Stimulated activated CD8-positive, alpha-beta memory T cell treated with anti-CD3 and anti-CD28 coated beads, Interleukin-15, amount 100 ng/mL, for 24 hours (primary cell): ENCODE results near the gene PLA2G12A.

Experiments used
- DNase-seq: peaks from one replicate; pipeline ENCODE4 v3.0.0-alpha.2; 2020; ENCODE audit warnings: low read depth

Gene PLA2G12A

DNA sequence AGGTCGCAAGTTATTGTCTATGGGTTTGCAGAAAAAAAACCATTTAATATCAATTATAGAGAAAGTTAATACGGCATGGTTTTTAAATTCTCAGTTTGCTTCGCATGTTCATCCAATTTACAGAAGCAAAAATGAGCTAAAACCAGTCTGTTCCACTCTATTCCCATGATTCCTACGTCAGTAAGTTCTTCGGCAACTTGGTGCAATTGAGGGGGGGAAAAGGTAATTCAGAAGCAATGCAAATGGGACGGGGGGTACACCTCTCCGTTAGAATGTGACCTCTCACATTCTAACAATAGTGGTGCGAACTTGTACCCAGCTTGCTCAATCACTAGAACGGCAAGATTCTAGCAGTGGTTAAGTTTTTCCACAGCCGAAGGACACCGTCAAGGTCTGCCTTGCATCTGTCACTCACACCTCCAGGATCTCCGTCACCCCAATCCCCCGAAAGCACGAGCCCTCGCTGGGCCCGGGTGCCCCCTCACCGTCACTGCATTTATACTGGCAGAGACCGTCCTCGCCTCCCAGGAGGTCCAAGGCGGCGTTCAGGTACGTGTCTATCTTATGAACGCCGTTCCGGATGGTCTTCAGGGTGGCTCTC is 653 bp downstream of the PLA2G12A start:
- no peak for DNase-seq

DNA sequence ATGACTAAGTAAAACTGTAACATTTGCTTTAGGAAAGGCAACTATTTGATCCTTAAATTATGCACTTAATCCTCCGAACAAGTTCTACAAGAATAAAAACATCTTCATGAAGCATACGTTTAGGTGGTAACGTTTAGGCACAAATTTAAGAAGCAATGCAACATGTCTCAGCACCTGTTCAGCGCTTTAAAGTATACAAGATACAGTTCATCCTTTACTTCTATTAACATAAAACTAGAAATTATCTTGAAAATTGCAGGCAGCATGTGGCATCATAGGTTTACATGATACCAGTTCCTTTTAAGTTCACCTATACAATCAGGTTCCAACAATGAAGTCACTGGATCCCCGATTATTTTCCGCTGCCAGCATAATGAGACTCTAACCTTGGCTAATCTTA is 1.5 kb downstream of the PLA2G12A start:
- no peak for DNase-seq

DNA sequence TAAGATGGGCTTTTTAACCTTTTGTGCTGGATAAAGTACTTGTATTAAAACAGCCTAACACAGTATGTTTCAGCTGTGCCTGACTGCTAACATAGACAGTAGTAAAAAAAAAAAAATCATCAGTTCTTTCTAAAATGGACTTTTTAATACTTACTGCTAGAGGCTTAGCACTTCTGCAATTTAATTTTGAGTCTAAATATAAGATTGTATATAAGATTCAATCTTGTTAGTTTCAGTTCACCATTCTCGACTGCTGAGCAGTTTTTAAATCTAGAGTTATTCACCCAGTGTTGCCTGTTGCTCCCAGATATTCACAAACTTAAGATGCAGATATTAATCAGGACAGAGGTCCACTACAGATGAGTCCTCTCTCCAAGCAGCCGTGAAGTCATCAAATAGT is 6.8 kb downstream of the PLA2G12A start:
- no peak for DNase-seq

DNA sequence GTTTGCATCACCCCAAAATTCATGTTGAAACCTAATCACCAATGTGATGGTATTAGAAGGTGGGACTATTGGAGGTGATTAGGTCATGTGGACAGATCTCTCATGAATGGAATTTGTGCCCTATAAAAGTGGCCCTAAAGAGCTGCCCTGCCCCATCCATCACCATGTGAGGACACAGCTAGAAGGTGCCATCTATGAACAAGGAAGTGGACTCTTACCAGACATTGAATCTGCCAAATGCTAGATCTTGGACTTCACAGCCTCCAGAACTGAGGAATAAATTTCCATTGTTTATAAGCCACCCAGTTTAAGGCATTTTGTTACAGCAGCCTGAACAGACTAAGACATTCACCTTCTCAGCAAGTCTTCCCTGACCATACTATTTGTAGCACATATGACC is 7.5 kb downstream of the PLA2G12A start:
- DNase-seq, result no peak

DNA sequence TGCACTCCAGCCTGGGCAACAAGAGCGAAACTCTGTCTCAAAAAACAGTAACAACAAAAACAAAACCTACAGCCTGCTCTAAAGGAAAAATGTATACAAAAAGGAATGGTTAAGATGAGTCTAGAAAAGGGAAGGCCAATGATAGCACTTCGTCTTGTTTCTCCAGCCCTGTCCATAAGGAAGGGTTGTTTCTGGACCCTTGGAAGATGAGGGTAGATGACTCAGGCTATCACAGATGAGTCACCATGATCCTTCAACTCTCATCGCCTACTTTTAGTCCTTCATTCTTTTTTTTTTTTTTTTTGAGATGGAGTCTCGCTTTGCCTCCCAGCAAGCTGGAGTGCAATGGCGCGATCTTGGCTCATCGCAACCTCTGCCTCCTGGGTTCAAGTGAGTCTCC is 8.8 kb downstream of the PLA2G12A start:
- no peak for DNase-seq

DNA sequence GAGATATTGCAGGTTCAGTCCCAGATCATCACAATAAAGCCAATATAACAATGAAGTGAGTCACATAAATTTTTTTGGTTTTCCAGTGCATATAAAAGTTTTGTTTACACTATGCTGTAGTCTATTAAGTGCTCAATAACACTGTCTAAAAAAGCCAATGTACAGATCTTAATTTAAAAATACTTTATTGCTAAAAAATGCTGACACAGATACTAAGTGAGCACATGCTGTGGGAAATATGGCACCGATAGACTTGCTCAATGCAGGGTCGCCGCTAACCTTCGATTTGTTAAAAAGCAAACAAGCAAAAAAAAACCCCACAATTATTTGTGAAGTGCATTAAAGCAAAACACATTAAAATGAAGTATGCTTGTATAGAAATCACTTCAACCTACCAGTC is 10.3 kb downstream of the PLA2G12A start:
- DNase-seq, result no peak

DNA sequence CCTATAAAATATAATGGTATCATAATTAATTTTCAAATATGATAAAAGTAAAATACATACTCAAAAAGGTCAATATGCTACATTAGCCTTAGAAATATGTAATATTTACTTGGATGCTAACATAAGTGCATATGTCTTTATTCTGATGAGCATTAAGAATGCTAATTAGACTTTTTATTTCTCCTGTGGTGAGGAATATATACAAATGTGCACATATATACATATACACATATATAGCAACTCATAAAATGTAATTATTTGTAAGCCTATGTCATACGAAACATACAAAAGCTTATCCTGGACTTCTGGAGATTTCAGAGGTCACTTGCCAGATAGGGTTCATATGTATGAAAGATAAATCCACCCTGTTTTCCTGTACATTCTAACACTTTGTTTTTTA is 11.1 kb downstream of the PLA2G12A start:
- no peak for DNase-seq

DNA sequence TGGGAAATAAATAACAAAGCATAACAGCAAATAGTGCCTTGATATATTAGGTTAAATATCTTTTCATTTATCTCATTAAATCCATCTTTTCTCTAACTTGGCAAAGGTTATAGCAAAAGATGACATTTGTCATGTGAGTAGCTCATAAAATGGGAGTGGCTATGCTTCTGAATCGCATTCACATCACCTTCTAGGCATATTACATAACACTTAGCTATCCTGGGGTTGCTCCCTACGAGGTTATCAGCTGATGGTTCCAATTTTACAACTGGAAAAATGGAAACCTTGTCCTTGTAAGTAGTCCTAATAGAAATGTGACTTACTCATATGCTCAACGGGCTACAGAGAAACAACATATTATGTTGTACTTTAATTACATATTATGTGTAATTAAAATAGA is 16.4 kb downstream of the PLA2G12A start:
- no peak for DNase-seq

DNA sequence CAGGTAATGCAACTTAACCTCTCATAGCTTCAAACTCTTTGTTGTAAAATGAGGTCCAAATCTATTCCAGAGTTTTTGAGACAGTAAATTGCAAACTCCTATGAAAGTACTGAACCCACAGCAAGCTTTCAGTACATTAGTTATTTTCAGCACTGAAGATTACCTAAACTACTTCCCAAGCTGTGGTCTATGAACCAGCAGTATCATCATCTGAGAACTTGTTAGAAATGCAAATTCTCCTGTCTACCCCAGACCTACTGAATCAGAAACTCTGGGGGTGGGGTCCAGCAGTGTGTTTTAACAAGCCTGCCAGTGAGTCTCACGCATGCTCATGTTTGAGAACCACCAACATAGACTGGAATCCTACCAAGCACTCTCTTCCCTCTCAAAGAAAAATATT is 20.9 kb downstream of the PLA2G12A start:
- DNase-seq, result no peak

DNA sequence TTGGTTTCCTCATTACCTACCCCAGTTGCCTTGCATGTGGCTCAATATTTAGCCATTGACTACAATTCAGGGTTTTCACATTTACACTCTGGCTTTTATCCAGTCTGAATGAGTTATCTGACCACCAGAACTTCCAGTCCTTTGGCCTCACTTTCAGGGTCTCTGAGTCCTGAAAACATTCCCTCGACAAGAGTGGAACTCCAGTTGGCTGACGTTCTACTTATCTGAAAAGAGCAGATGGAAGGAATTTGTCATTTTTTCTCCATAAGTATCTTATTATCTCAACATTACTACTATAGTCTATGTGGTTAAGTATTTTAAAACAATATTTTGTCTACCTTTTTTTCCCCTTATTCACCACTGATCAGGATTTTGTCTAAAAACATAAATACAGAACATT is 21.4 kb downstream of the PLA2G12A start:
- no peak for DNase-seq

DNA sequence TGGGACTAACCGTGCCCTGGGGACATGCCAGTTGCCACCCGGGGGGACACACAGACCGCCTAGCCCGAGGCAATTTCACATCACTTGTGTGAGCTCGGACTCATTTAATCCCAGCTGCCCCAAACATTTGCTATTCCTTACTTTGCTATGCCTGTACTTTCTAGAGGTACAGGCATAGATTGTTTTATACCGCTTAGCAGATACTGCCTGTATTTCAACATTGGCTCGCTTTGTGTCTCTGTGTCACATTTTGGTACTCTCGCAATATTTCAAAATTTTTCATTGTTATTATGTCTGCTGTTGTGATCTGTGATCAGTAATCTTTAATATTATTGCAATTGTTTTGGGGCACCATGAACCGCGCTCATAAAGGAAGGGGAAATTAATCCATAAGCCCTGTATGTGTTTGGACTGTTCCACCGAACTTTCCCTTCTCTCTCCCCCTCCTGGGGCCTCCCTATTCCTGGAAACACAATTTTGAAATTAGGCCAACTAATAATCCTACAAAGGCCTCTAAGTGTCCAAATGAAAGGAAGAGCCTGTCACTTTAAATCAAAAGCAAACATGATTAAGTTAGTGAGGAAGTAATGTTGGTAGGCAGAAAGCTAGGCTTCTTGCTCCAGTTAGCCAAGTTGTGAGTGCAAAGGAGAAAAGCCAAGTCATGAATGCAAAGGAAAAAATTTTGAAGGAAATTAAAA is 26.1 kb downstream of the PLA2G12A start:
- DNase-seq, result no peak

DNA sequence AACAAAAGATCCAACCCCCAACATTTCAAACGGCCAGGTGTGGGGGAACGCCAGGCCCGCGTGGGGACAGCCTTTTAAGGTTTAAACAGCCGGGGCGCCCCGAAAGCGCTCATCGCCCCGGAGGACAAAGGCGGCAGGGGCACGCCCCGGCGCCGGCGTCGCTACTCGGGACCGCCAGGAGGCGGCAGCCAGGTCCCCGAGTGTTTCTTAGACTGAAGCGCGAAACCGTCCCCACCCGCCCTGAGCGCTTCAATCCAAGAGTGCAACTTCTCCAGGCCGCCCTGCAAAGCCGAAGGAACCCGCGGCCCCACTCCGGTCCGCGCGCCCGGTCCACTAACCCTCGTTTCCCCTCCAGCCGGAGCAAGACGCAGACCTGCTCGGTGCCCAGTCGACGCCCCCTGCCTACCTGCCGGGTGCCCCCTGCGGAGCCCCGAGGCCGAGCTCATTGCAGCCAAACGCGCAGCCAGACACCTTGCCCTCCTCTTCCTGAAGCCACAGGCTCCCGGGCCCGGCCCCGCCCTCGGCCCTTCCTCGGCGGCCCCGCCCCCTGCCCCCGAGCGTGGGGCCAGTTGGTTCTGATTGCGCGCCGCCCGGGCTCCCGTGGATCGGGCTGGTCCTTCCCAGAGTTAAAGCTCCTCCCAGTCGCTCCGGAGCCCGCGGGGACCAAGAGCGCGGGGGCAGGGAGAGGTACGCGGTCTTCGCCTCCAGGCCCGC is 26.8 kb downstream of the PLA2G12A start, which contains the start of gene CASP6:
Gene CASP6 (minus strand): TSS at position 496 of the 714 bp plus-strand sequence. CDS start 50 bp downstream, at position 446.
- peak; percentile 30 for DNase-seq

DNA sequence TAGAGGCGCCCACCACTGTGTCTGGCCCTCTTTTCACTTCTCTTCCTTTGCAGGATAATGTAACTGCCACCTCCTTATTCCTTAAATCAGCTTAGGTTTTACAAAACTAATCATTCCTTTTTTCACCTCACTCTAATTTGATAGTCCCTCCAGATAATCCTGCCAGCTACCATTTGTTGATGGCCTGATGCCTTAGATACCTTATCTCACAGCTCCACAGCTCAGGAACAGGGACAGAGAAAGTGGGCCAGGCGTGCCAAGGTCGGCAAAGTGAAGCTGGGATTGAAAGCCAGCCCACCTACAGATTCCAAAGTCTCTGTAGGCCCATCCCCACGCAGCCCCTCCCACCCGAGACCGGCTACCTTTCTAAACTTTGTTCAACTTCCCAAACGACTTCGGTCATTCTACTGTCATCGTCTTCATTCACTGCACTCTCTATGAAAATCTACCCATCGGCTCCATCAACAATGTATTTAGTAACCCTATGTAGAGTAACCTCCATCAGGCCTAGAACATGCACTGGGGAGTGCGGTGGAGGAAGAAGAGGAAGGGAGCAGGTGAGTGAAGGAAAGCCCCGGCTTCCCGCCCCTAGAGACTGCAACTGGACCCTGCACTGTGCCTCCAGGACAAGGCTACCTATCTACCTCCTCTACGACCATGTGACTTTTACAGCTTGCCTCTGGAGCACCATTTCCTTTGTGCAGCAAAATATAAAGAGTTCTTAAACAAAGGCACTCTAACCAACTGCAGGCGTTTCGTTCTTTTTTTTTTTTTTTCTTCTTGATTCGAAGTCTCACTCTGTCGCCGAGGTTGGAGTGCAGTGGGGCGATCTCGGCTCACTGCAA is 28.1 kb downstream of the PLA2G12A start:
- no peak for DNase-seq

DNA sequence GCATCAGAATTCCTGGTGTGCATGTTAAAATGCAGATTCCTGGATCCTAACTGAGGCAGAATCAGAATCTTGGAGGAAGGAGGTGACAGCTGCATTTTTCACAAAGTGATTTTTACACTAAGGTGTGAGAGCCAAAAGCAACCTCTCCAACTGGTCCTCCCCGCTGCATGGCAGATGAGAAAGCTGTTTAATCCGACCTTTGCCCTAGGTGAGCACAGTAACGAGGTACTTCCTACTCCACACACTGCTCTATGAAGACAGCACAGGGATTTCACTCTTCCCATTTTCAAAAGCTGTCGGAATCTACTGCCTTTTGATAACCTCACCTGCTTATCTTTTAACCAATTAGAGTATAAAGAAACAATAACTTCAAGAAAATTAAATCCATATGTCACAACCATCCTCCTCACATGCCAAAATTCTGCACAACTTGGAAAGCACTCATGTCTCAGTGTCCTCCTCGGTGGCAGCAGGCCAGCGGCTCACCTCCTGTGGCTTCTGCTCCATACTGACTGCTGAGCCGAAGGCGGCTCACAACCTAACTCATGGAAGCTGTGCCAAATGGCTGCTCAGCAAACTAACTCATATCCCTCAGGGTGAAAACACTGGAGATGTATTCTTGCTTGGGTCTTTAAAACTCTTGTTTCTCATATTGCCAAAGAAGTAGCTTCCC is 30.2 kb downstream of the PLA2G12A start:
- DNase-seq, result no peak

DNA sequence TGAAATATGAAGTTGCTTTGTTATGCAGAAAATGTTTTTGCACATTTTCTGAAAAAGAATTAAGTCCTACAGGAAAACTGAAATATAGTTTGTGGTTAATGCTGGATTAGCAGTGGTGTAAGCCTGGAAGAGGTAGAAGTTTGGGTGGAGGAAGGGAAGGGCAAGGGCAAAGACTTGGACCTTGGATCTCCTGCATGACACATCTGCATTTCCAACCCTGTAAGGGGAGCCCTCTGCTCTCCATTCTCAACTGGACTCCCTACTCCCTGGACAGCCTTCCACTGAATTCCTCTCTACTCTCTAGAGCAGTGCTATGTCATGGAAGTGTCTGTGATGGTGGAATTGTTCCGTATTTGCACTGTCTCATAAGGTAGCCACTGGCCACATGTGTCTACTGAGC is 31.2 kb downstream of the PLA2G12A start:
- DNase-seq, result no peak

DNA sequence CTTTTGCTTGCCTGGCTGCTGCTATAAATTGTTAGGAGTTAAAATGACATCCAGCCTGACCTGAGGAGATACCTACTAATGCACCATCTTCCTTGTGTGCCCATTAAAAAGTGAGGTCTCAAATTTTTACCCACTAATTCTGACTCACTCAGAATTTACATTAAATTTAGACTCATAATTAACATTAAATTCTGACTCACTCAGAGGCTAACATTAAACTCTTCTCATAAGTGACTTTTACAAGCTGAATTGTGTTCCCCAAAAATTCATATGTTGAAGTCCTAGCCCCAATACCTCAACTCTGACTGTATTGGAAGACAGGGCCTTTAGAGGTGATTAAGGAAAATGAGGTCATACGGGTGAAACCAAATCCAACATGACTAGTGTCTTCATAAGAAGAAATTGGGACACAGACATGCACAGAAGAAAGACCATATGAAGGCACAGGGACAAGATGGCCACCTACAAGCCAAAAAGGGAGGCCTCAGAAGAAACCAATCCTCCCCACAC is 38.4 kb downstream of the PLA2G12A start:
- no peak for DNase-seq

DNA sequence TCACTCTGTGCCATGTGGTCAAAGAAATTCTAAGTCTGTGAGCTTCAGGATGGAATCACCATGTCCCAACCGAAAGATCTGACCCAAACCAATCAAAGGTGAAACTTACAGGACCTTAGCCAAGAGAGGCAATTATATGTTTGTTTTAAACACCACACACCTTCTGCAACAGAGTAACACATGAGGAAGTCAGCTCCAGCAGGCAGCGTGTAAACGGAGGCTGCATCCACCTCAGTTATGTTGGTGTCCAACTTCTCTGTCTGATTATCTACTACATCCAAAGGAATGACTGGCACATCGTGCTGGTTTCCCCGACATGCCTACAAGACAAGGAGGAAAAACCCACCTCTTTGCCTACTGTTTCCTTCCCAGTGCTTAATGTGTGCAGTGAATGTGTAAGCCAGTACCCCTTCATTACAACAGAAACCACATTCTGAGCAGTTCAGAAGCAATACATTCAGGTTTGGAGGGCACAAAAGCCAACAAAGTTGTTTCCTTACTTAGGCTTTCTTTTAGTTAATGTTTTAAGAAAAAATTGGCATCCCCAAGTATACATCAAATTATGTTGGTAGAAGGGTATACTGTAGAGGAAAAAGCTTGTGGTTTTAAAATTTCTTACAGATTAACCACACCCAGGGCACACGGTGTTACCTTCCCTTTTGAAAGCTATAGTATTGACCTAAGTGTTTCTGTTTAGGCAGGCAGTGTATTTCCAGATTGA is 39.0 kb downstream of the PLA2G12A start:
- no peak for DNase-seq

DNA sequence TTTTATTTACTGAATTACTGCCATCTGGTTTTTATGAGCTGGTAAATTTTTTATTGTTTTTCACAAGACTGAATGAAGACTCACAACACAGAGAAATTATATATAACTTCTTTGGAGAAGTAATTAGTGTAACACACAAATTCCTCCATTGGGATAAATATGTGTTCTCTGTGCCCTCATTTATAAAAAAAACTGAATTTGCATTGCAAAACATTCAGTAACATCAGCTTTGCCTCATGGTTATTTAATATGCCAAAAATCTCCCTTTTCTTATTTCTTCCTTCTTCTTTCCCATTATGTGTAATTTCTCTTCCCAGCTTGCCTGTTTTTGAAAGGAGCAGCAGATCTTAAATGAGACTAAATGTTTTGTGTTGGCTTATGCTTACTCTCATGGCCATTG is 45.1 kb downstream of the PLA2G12A start:
- no peak for DNase-seq

DNA sequence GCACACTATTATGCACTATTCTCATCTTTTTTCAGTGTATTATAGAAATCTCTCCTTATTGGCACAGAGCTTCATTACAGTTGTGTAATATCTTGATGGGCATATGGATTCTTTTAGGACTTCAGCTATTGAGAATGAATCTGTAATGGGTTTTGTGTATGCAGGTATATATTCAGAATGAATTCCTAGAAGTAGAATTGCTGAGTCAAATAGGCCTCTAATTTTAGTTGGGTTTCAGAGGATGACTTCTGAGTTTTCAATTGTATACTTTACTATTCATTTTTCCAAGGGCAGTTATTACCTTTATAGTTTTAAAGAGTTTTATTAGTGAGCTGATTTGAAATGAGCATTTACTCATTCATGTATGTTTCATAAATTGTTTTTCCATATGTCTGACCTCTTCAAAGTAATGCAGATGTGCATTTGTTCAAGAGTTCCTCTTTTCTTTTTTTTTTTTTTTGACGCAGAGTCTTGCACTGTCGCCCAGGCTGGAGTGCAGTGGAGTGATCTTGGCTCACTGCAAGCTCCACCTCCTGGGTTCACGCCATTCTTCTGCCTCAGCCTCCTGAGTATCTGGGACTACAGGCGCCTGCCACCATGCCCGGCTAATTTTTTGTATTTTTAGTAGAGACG is 46.1 kb downstream of the PLA2G12A start:
- DNase-seq, result no peak

DNA sequence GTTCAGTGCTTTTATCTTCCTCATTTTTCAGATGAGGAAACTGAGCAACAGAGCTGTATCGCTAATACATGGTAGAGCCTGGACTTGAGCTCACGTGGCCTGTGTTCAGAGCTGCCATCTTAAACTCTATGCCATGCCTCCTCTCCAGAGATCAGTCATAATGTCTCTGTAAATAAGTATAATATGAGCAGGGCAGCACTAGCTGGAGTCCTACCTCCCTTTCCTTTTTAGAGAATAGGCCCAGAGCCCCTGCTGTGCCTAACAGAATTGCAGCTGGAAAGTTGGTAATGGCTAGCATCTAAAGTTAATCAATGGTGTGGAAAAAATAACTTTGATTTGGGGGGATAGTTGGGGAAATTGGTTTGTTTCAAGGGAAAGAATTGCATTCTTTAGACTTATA is 47.0 kb downstream of the PLA2G12A start:
- no peak for DNase-seq
